Gastrocnemius medialis (tissue), 4 donors: ENCODE data around the gene PKIB.

Experiments used
- CTCF ChIP-seq, 5 experiments: fragments of 450-650 bp in 3 of 5; fragments of 200-600 bp in 2 of 5; sonication (generic) in 2 of 5; IDR thresholded peaks in 4 of 5; conservative IDR thresholded peaks in 1 of 5; 1 replicate in 4 of 5; 2 replicates in 1 of 5; pipeline ENCODE4 v1.5.1; 2016 to 2019; ENCODE audit warnings: antibody characterized with exemption in 5 of 5, mild to moderate bottlenecking in 3 of 5, moderate library complexity in 3 of 5
- POLR2A ChIP-seq, 2 donors: fragments of 450-650 bp; IDR thresholded peaks; one replicate each; pipeline ENCODE4 v1.6.1; 2017; ENCODE audit warnings: antibody characterized with exemption in 2 of 2, mild to moderate bottlenecking in 2 of 2, moderate library complexity in 2 of 2

GRCh38 chr6:122568350-122568749, 41.9 kb upstream of the PKIB start:
- TF ChIP-seq CTCF (IDR thresholded peaks at IDR 0.05 in 4 of 5, conservative IDR thresholded peaks at IDR 0.05 in 1 of 5) (no peak), POLR2A (IDR thresholded peaks at IDR 0.05) (no peak)
